ENCODE data around the gene CEP85. TPM values are rescaled to one million over a fixed set of nuclear protein-coding genes. Genes with fewer than 3 reads are reported as not detected.

The CEP85 gene
- total and polyA plus RNA-seq, 4 experiments from 2014 or later = 6.7 to 21.9 (median 14.9) TPM

DNA sequence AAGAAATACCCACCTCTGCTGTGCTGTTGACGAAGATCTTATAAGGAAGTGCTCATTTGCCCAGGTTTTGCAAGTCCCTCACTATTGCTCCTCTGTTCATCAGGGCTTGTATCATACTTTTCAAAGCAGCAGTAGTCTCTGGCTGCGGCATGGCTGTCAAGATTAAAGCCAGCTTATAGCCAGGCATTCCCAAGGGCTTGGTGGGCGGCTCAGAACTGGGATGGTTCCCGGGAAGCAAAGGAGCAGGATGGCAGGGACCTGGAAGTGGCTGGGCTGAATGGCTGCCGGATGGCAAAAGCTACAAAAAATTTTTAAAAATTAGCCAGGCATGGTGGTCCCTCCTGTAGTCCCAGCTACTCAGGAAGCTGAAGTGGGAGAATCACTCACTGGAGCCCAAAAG, 29.2 kb downstream of the CEP85 start:
- Histone ChIP-seq H3K27ac (ENCODE audit: low read depth, low read length) (no peak overlapping the region), H3K36me3 (ENCODE audit: insufficient read depth, low read length) (peaks cover 39% of the 10 kb centered on the region), H3K9me3 (ENCODE audit: control insufficient read depth in 1 of 2, low read length in 2 of 2) (no peaks in the 10 kb centered on the region), H3K27me3 (ENCODE audit: insufficient read depth, low read length) (no peaks in the 10 kb centered on the region), H3K4me1 (ENCODE audit: insufficient read depth, low read length) (no peaks in the 10 kb centered on the region), H3K4me3 (ENCODE audit: low read length in 2 of 2) (no peak overlapping the region)
- peaks cover 0 to 8% (median under 1%) of the 10 kb centered on the region in 8 donors for H3K9me3 Mint-ChIP-seq
- DNase-seq = no peak
- peak overlapping the region in 3 of 7 donors; percentile 36 to 65 (median 50) for H3K27ac Mint-ChIP-seq
- CTCF ChIA-PET (ENCODE audit: partially characterized antibody) = interaction anchor here (1.1 to 2.1 kb wide), 2 partner anchors 101 to 153 kb away, joined by 3 to 11 read pairs; no protein-coding TSS in a partner anchor
- H3K27me3 Mint-ChIP-seq = no peaks in the 10 kb centered on the region
- H3K36me3 Mint-ChIP-seq = peaks cover 55 to 63% of the 10 kb centered on the region in 2 donors
- H3K4me3 Mint-ChIP-seq = no peak overlapping the region
- intact Hi-C loops (cut with micrococcal nuclease) = no loop called here
- POLR2A ChIA-PET (ENCODE audit: partially characterized antibody) = no interaction called here
- peaks cover 0 to 3% (median 0%) of the 10 kb centered on the region in 4 donors for H3K4me1 Mint-ChIP-seq

DNA sequence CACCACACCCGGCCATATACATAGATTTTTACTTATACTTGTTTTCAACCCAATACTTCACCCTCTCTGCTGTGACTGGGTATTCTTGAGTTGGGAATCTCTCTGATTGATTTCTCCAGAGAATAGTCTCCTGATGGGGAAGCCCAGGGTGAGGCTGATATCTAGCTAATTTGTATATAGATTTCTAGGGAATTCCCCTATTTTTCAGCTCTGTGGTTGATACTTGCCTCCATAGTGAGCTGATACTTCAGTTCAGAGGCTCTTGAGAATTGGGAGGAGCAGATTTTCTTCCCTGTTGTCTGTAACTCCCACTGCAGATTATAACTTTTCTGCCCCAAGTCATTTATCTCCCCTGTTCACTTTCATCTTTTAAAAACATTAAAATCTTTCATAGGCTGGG, 31.4 kb downstream of the CEP85 start:
- no peak overlapping the region for H3K4me3 ChIP-seq (ENCODE audit: low read length in 2 of 2)
- H3K9me3 ChIP-seq (ENCODE audit: control insufficient read depth in 1 of 2, low read length in 2 of 2) = no peaks in the 10 kb centered on the region
- H3K4me1 Mint-ChIP-seq = peaks cover 0 to 3% (median 0%) of the 10 kb centered on the region in 4 donors
- intact Hi-C loops (cut with micrococcal nuclease) = no loop called here
- CTCF ChIA-PET (ENCODE audit: partially characterized antibody) = interaction anchor here (0.7 kb wide), 1 partner anchor 76 kb away, joined by 3 read pairs; no protein-coding TSS in a partner anchor
- H3K4me3 Mint-ChIP-seq = no peak overlapping the region
- no peaks in the 10 kb centered on the region for H3K4me1 ChIP-seq (ENCODE audit: insufficient read depth, low read length)
- POLR2A ChIA-PET (ENCODE audit: partially characterized antibody) = interaction anchor here (1.9 kb wide), 1 partner anchor 56 kb away, joined by 4 read pairs; no protein-coding TSS in a partner anchor
- peaks cover 0 to 21% (median 14%) of the 10 kb centered on the region in 8 donors for H3K9me3 Mint-ChIP-seq
- DNase-seq = no peak
- no peak overlapping the region for H3K27ac ChIP-seq (ENCODE audit: low read depth, low read length)
- peaks cover 24% of the 10 kb centered on the region for H3K36me3 ChIP-seq (ENCODE audit: insufficient read depth, low read length)
- H3K36me3 Mint-ChIP-seq = peaks cover 59 to 65% of the 10 kb centered on the region in 2 donors
- H3K27me3 ChIP-seq (ENCODE audit: insufficient read depth, low read length) = no peaks in the 10 kb centered on the region
- no peaks in the 10 kb centered on the region for H3K27me3 Mint-ChIP-seq
- no peak overlapping the region for H3K27ac Mint-ChIP-seq

DNA sequence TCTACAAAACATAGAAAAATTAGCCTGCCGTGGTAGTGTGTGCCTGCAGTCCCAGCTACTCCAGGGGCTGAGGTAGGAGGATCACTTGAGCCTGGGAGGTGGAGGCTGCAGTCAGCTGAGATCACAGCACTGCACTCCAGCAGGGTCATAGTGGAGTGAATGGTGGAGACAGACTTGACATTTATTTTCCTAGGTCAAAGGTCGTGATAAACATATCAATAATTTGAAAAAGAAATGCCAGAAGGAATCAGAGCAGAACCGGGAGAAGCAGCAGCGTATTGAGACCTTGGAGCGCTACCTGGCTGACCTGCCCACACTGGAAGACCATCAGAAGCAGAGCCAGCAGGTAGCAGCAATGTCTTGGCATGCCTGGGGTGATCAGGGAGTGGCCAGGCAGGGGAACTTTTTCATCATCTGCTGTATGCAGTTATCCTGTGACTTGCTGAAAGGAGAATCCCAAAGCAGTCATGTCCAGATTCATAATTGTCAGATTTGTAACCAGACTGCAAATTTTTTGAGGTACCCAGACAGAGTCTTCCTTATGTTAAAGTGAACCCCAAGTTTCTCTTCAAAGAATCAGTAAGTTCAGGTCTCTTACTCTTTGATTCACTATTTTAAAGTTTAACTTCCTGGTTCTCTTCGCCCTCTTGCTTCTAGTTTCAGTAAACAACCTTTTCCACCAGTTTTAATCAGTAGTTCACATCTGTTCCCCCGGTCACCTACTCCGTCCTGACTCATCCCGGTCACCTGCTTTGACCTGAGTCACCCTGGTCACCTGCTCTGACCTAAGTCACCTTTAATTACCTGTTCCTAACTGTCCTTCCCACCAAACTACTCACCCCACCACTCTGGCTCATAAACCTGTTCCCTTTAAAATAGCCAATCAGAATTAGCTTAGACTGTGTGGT, 34.5 kb downstream of the CEP85 start:
- Histone ChIP-seq H3K36me3 (ENCODE audit: insufficient read depth, low read length) (peaks cover 14% of the 10 kb centered on the region), H3K27ac (ENCODE audit: low read depth, low read length) (no peak overlapping the region), H3K27me3 (ENCODE audit: insufficient read depth, low read length) (no peaks in the 10 kb centered on the region), H3K9me3 (ENCODE audit: control insufficient read depth in 1 of 2, low read length in 2 of 2) (no peaks in the 10 kb centered on the region), H3K4me3 (ENCODE audit: low read length in 2 of 2) (no peak overlapping the region), H3K4me1 (ENCODE audit: insufficient read depth, low read length) (no peaks in the 10 kb centered on the region)
- CTCF ChIA-PET (ENCODE audit: partially characterized antibody) = interaction anchor here (1.3 to 1.6 kb wide), 2 partner anchors 148 kb away, joined by 4 read pairs; no protein-coding TSS in a partner anchor
- H3K4me3 Mint-ChIP-seq = peak overlapping the region in 1 of 8 donors; percentile 6
- peak overlapping the region in 2 of 7 donors; percentile 57 to 72 for H3K27ac Mint-ChIP-seq
- POLR2A ChIA-PET (ENCODE audit: partially characterized antibody) = interaction anchor here (1.3 kb wide), 1 partner anchor 11 kb away, joined by 3 read pairs; the partner anchor contains the start of gene SH3BGRL3
- peaks cover 0 to 3% (median 0%) of the 10 kb centered on the region in 4 donors for H3K4me1 Mint-ChIP-seq
- H3K36me3 Mint-ChIP-seq = peaks cover 63% of the 10 kb centered on the region in 2 donors
- H3K27me3 Mint-ChIP-seq = no peaks in the 10 kb centered on the region
- peaks cover 0 to 21% (median 14%) of the 10 kb centered on the region in 8 donors for H3K9me3 Mint-ChIP-seq
- no peak for DNase-seq
- intact Hi-C loops (cut with micrococcal nuclease) = no loop called here

- intact Hi-C loops (cut with micrococcal nuclease) = no loop called here
- POLR2A ChIA-PET (ENCODE audit: partially characterized antibody) = interaction anchor here (1.3 kb wide), 1 partner anchor 10 kb away, joined by 3 read pairs; the partner anchor contains the start of gene SH3BGRL3
- H3K27ac Mint-ChIP-seq = peak overlapping the region in 2 of 7 donors; percentile 9 to 57
Measured at GRCh38 chr1:26269198-26269550, 35.2 kb downstream of the CEP85 start.

GRCh38 chr1:26274801-26275425, 40.9 kb downstream of the CEP85 start:
- no peak overlapping the region for H3K27ac ChIP-seq (ENCODE audit: low read depth, low read length)

More at GRCh38 chr1:26269198-26269550, 35.2 kb downstream of the CEP85 start:
- H3K36me3 Mint-ChIP-seq = peaks cover 57 to 59% of the 10 kb centered on the region in 2 donors
- Histone ChIP-seq H3K9me3 (ENCODE audit: control insufficient read depth in 1 of 2, low read length in 2 of 2) (no peaks in the 10 kb centered on the region), H3K36me3 (ENCODE audit: insufficient read depth, low read length) (peaks cover 9% of the 10 kb centered on the region), H3K4me1 (ENCODE audit: insufficient read depth, low read length) (no peaks in the 10 kb centered on the region), H3K27me3 (ENCODE audit: insufficient read depth, low read length) (no peaks in the 10 kb centered on the region), H3K4me3 (ENCODE audit: low read length in 2 of 2) (no peak overlapping the region), H3K27ac (ENCODE audit: low read depth, low read length) (no peak overlapping the region)
- H3K4me3 Mint-ChIP-seq = no peak overlapping the region
- H3K27me3 Mint-ChIP-seq = no peaks in the 10 kb centered on the region
- DNase-seq = no peak
- peaks cover 0 to 21% (median 14%) of the 10 kb centered on the region in 8 donors for H3K9me3 Mint-ChIP-seq
- CTCF ChIA-PET (ENCODE audit: partially characterized antibody) = interaction anchor here (1.3 kb wide), 1 partner anchor 148 kb away, joined by 4 read pairs; no protein-coding TSS in a partner anchor
- H3K4me1 Mint-ChIP-seq = peaks cover 0 to 3% (median 0%) of the 10 kb centered on the region in 4 donors

GRCh38 chr1:26275580-26276431, 41.8 kb downstream of the CEP85 start:
- H3K27me3 ChIP-seq (ENCODE audit: insufficient read depth, low read length) = no peaks in the 10 kb centered on the region
- Mint-ChIP-seq H3K4me1 (peaks cover 32 to 51% (median 42%) of the 10 kb centered on the region in 4 donors), H3K27ac (peak overlapping the region; percentile 94 to 100 (median 98)), H3K4me3 (peak overlapping the region in 7 of 8 donors; percentile 64 to 90 (median 77)), H3K9me3 (no peaks in the 10 kb centered on the region), H3K27me3 (no peaks in the 10 kb centered on the region), H3K36me3 (peaks cover 15 to 43% of the 10 kb centered on the region in 2 donors)
- no peaks in the 10 kb centered on the region for H3K9me3 ChIP-seq (ENCODE audit: control insufficient read depth in 1 of 2, low read length in 2 of 2)
- POLR2A ChIA-PET (ENCODE audit: partially characterized antibody) = interaction anchor here (0.6 to 38.6 kb wide), 18 partner anchors 12 to 156 kb away, joined by 3 to 3358 read pairs (median 6); partner anchors contain the start of genes CD52, CEP85, DHDDS and UBXN11
- no peak overlapping the region for H3K4me3 ChIP-seq (ENCODE audit: low read length in 2 of 2)
- intact Hi-C loops (cut with micrococcal nuclease) = loop anchor here (1.0 to 2.0 kb wide), 9 partner anchors 8 to 195 kb away; partner anchors contain the start of gene CEP85
- H3K27ac ChIP-seq (ENCODE audit: low read depth, low read length) = peak overlapping the region; percentile 82
- CTCF ChIA-PET (ENCODE audit: partially characterized antibody) = interaction anchor here (0.7 to 21.6 kb wide), 21 partner anchors 11 to 260 kb away, joined by 3 to 1027 read pairs (median 8); partner anchors contain the start of genes CD52, CEP85, UBXN11 and ZNF593
- peaks cover 49% of the 10 kb centered on the region for H3K4me1 ChIP-seq (ENCODE audit: insufficient read depth, low read length)
- peak; percentile 68 to 91 (median 71) for DNase-seq
- no peaks in the 10 kb centered on the region for H3K36me3 ChIP-seq (ENCODE audit: insufficient read depth, low read length)

More at GRCh38 chr1:26274801-26275425, 40.9 kb downstream of the CEP85 start:
- Mint-ChIP-seq H3K4me3 (peak overlapping the region in 1 of 8 donors; percentile 6), H3K27ac (peak overlapping the region in 5 of 7 donors; percentile 20 to 94 (median 56)), H3K9me3 (peaks cover 0 to 2% (median 0%) of the 10 kb centered on the region in 8 donors), H3K4me1 (peaks cover 32 to 46% (median 39%) of the 10 kb centered on the region in 4 donors), H3K36me3 (peaks cover 21 to 48% of the 10 kb centered on the region in 2 donors), H3K27me3 (no peaks in the 10 kb centered on the region)
- H3K27me3 ChIP-seq (ENCODE audit: insufficient read depth, low read length) = no peaks in the 10 kb centered on the region
- ChIA-PET POLR2A (ENCODE audit: partially characterized antibody) (interaction anchor here (0.9 to 38.6 kb wide), 14 partner anchors 13 to 157 kb away, joined by 3 to 3358 read pairs (median 6); partner anchors contain the start of genes CD52, DHDDS and UBXN11), CTCF (ENCODE audit: partially characterized antibody) (interaction anchor here (0.8 to 21.6 kb wide), 17 partner anchors 12 to 260 kb away, joined by 3 to 1027 read pairs (median 14); partner anchors contain the start of genes CD52, CEP85 and UBXN11)
- intact Hi-C loops (cut with micrococcal nuclease) = loop anchor here (1.0 kb wide), 5 partner anchors 46 to 142 kb away; no protein-coding TSS in a partner anchor
- H3K9me3 ChIP-seq (ENCODE audit: control insufficient read depth in 1 of 2, low read length in 2 of 2) = no peaks in the 10 kb centered on the region
- H3K4me3 ChIP-seq (ENCODE audit: low read length in 2 of 2) = no peak overlapping the region
- H3K4me1 ChIP-seq (ENCODE audit: insufficient read depth, low read length) = peaks cover 45% of the 10 kb centered on the region
- H3K36me3 ChIP-seq (ENCODE audit: insufficient read depth, low read length) = no peaks in the 10 kb centered on the region
- DNase-seq = no peak
